ENCODE results near the gene ZNF329.
A peak's percentile ranks its signal among the peaks of the same experiment; 100 is the strongest.

ZNF329 gene

GRCh38 chr19:58150328-58150921, at the start of gene ZNF329:
Gene ZNF329 (minus strand): TSS chr19:58150789. CDS start chr19:58129503, 21,286 bp downstream.
- peak; percentile 76 for DNase-seq (ENCODE audit: low read depth)
- H3K4me3 ChIP-seq (ENCODE audit: control insufficient read depth, low read depth, low read length) = peak within 1 kb of the TSS; percentile 87
- TF ChIP-seq, protein P1, sequence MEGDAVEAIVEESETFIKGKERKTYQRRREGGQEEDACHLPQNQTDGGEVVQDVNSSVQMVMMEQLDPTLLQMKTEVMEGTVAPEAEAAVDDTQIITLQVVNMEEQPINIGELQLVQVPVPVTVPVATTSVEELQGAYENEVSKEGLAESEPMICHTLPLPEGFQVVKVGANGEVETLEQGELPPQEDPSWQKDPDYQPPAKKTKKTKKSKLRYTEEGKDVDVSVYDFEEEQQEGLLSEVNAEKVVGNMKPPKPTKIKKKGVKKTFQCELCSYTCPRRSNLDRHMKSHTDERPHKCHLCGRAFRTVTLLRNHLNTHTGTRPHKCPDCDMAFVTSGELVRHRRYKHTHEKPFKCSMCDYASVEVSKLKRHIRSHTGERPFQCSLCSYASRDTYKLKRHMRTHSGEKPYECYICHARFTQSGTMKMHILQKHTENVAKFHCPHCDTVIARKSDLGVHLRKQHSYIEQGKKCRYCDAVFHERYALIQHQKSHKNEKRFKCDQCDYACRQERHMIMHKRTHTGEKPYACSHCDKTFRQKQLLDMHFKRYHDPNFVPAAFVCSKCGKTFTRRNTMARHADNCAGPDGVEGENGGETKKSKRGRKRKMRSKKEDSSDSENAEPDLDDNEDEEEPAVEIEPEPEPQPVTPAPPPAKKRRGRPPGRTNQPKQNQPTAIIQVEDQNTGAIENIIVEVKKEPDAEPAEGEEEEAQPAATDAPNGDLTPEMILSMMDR (conservative IDR thresholded peaks at IDR 0.05; ENCODE audit: control insufficient read depth, insufficient read depth, low read depth, low read length) = no peak

- H3K4me3 ChIP-seq (ENCODE audit: control insufficient read depth, low read depth, low read length) = no peak overlapping the region
- TF ChIP-seq, protein P1 (conservative IDR thresholded peaks at IDR 0.05; ENCODE audit: control insufficient read depth, insufficient read depth, low read depth, low read length) = no peak
- DNase-seq (ENCODE audit: low read depth) = peak; percentile 43
These were observed 46.5 kb upstream of the ZNF329 start for GRCh38 chr19:58196901-58197616.

GRCh38 chr19:58183817-58184215, 33.2 kb upstream of the ZNF329 start:
- TF ChIP-seq, protein P1 (conservative IDR thresholded peaks at IDR 0.05; ENCODE audit: control insufficient read depth, insufficient read depth, low read depth, low read length) = no peak
- no peak for DNase-seq (ENCODE audit: low read depth)
- peak overlapping the region; percentile 80 for H3K4me3 ChIP-seq (ENCODE audit: control insufficient read depth, low read depth, low read length)

DNA sequence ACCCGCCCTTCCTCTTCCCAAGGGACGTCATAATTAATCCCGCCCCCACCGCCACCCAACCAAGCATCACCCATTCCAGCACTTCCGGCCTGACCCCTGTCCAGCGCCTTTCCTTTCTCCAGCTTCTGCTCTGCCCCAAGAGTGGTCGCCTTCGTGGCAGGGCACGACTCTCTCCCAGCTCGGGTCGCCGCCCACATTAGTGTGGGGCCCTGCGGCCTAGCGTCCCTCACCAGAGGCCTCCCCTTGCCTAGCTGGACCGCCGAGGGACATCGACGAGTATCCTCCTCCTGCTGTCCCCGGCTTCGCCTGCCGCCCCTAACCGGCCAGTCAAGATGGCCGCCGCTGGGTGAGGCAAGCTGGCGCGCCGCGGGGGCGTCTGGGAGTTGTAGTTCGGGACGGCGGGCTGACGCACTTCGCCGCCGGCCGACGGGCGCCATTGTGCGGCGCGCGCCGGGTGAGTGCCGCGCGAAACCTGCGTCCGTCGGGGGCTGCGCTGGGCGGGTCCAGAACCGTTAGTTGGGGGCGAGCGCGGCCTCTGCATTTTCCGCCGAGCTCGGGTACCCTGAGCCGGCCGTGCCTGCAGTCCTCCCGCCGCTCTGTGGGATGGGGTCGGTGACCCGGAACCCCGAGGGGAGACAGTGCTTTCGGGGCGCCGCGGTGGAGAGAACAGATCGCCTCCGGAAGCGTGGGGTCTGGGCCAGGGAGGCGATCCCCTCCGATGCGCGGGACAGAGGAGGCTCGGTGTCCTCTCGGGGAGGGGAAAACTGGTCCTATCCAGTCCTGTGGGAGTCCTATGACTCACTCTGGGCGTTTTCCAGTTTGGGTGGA, 32.6 kb upstream of the ZNF329 start, which contains the start of gene ZNF274:
TSS of gene ZNF274 (plus strand) at position 73 of the 828 bp plus-strand sequence. CDS start 905 bp downstream, outside the sequence.
- H3K4me3 ChIP-seq (ENCODE audit: control insufficient read depth, low read depth, low read length) = peak within 1 kb of the TSS; percentile 80
- peak; percentile 96 for DNase-seq (ENCODE audit: low read depth)
- TF ChIP-seq, protein P1 (conservative IDR thresholded peaks at IDR 0.05; ENCODE audit: control insufficient read depth, insufficient read depth, low read depth, low read length) = no peak

DNA sequence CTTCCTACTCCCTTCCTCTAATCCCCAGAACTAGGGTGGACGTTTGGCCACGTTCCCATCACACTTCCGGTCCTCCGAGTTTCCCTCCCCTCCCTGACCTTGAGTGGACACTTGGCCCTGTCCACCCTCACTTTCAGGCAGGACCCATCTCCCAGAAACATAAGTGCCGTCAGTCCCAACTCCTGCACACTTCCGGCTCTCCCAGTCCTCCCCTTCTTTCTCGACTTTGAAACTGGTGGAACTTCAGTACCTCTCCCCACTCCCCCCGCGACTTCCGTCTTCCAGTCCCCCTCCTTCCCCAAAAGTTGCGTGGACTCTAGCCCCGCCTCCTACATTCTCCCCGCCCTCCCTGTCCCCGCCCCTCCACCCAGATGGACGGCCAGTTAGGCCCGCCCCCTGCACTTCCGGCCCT, 32.0 kb upstream of the ZNF329 start:
- peak overlapping the region; percentile 80 for H3K4me3 ChIP-seq (ENCODE audit: control insufficient read depth, low read depth, low read length)
- no peak for DNase-seq (ENCODE audit: low read depth)
- TF ChIP-seq, protein P1 (conservative IDR thresholded peaks at IDR 0.05; ENCODE audit: control insufficient read depth, insufficient read depth, low read depth, low read length) = no peak

DNA sequence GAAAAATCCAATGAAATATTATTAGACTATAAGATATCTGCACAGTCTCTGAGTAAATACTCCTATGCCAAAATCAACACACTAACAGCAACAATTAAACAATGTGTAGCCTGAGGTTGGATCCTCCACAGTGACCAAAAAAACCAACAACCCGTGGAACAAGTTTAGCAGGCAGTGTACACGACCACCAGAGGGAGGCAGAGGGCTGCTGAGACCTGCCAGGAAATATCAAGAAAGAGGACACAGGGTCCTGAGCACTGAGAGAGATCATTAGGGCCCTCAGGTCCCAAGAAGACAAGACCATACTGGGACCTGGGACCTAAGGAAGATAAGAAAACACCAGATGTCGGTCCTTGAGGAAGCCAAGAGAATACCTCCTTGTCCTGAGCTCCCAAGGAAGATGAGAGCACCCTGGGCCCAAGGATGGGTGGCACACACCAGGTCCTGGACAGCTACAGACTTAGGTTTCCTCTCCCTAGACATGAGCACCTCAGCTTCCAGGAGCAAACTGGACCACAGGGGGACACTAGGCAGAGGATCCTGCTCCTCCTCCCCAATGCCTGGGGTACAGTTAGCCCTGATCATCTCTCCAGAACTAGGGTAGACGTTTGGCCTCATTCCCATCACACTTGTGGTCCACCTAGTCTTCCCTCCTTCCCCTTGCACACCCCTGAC, 31.4 kb upstream of the ZNF329 start:
- TF ChIP-seq, protein P1 (conservative IDR thresholded peaks at IDR 0.05; ENCODE audit: control insufficient read depth, insufficient read depth, low read depth, low read length) = peak; percentile 57
- peak overlapping the region; percentile 80 for H3K4me3 ChIP-seq (ENCODE audit: control insufficient read depth, low read depth, low read length)
- DNase-seq (ENCODE audit: low read depth) = peak; percentile 49

Measured in fibroblast of mammary gland (primary cell).